Hypothalamus (tissue), 51 donors: Measurements from ENCODE around the gene FUT8.
"Not testable (repeated sequence)": the region's sequence is repeated elsewhere in the genome, so short reads cannot be mapped to it uniquely, and the experiment has no call there.

ENCODE experiments used
- DNase-seq, 51 donors: peaks; one replicate each; lab custom pipeline; 2025; lab: John Stamatoyannopoulos, UW

The FUT8 gene

GRCh38 chr14:65414961-65415589 is 2.5 kb downstream of the FUT8 start:
- DNase-seq = peak in 1 of 51 donors; percentile 33

DNA sequence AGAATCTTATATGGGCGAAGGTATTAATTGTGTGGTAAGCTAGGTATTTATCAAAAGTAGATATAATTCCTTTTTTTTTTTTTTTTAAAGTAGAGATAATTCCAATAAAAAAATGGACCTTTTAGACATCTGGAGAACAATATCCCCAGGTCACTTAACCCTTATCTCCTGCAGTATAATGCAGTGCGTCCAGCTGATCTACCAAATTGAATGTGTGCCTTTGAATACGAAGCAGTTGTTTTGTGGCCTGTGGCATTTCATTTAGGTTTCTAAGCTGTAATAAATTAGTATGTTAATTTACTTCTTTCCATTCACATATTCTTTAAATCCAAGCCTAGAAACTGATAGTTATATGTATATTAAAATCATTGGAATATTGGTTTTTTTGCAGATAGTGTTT is 3.1 kb downstream of the FUT8 start:
- no peak for DNase-seq

- DNase-seq = no peak
These were observed 7.2 kb downstream of the FUT8 start for GRCh38 chr14:65419593-65420252.

DNA sequence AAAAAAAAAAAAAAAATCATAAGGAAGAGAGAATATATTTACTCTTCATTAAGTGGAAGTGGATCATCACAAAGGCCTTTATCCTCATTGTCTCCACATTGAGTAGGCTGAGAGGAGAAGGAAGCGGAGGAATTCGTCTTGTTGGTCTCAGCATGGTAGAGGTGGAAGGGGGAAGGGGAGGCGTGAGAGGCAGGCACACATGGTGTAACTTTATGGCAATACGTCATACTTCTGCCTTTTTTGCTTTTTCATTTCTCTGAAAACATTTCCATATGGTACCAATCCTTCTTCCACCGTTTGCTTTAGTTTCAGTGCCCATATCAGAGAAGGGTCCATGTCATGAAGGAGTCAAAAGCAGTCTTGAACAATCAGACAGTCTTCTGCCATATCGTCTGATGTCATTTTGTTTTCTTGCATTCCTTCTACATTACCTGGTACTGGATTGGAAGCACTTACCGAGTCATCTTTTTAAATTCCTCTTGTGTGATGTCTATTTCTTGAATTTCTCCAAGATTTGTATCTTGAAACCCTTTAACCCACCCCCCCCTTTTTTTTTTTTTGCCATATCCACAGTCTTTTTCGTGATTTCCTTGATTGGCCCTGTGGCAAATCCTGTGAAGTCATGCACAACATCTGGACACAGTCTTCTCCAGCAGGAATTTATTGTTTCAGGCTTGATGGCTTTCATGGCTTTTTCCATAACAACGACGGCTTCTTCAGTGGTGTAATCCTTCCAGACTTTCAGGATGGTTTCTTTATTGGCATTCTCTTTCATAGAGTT is 8.9 kb downstream of the FUT8 start:
- no peak for DNase-seq

DNA sequence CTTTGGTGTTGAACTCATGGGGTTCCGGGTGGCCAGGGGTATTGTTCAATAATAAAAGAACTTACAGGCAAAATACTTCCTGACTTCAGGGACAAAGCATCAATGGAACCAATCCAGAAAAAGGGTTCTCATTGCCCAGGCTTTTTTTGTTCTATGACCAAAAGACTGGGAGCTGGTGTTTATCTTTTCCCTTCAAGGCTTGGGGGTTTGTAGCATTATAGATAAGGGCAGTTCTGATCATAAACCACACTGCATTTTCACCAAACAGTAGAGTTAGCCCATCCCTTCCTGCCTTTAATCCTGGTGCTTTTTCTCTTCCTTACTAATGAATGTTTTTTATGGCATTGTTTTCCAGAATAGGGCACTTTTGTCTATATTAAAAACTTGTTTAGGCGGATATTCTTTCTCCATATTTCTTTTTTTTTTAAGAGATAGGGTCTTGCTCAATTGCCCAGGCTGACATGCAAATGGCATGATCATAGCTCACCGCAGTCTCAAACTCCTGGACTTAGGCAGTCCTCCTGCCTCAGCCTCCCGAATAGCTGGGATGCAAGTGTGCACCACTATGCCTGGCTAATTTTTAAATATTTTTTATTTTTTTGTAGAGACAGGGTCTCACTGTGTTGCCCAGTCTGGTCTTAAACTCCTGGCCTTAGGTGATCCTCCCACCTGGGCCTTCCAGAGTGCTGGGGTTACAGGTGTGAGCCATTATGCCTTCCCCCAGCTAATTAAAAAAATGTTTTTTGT is 9.7 kb downstream of the FUT8 start:
- DNase-seq = no peak

DNA sequence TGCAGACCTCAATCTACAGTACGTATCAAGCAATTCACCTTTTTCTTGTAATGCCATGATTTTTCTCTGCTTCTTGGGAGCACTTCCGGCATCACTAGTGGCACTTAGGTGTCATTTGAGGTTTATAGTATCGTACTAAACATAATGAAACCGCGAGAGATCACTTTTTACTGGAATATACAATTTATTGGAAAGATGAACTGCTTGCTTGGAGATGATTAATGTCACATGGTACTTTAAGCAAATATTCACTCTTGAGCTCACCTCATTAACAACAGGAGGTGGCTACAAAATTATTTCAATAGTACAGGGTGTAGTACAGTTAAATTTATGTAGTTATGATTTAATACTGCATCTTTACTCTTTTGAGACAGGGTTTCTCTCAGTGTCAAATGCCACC is 11.5 kb downstream of the FUT8 start:
- no peak for DNase-seq

- no peak for DNase-seq
These were observed 12.0 kb downstream of the FUT8 start for GRCh38 chr14:65424531-65424930.

- no peak for DNase-seq
These were observed 13.4 kb downstream of the FUT8 start for GRCh38 chr14:65425885-65426284.

GRCh38 chr14:65426902-65427301 is 14.4 kb downstream of the FUT8 start:
- not testable (repeated sequence) for DNase-seq

DNA sequence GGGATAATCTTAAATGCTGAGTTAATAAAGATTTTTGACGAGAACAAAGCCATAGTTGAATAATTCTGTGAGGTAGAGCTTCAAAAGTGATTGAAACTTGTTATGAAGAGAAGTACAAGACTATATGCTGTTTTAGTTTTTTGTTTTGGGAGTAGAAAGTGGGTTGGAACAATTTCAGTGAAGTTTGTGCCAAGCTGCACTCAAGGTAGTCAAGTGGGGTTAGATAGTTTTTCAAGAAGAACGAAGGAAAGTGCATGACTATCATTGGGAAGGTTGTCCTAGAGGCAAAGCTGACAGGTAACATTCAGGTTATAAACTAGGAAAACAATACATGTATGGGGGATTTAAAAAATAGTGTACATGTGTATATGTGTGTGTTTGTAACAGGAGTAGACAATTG is 16.2 kb downstream of the FUT8 start:
- no peak for DNase-seq

DNA sequence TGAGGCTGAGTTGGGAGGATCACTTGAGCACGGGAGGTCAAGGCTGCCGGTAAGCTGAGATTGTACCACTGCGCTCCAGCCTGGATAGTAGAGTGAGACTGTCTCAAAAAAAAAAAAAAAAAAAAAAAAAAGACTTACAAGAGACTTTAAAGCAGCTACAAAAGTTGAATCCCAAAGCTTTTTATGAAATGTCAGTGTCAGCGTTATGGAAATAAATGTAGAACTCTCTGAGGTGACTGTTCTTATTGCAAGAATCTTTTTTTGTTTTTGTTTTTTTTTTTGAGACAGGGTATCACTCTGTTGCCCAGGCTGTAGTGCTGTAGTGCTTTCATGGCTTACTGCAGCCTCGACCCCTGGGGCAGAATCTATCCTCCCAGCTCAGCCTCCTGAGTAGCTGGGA is 17.2 kb downstream of the FUT8 start:
- no peak for DNase-seq

DNA sequence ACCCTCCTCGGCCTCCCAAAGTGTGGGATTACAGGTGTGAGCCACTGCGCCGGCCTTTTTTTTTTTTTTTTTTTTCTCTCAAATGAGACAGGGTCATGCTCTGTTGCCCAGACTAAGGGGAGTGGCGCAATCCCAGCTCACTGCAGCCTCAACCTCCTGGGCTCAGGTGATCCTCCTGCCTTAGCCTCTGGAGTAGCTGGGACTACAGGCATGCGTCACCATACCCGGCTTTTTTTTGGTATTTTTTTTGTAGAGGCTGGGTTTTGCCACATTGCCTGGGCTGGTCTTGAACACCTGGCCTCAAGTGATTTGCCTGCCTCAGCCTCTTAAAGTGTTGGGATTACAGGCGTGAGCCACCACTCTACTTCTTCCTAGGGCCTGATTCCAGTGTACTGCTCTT is 18.7 kb downstream of the FUT8 start:
- DNase-seq = no peak

DNA sequence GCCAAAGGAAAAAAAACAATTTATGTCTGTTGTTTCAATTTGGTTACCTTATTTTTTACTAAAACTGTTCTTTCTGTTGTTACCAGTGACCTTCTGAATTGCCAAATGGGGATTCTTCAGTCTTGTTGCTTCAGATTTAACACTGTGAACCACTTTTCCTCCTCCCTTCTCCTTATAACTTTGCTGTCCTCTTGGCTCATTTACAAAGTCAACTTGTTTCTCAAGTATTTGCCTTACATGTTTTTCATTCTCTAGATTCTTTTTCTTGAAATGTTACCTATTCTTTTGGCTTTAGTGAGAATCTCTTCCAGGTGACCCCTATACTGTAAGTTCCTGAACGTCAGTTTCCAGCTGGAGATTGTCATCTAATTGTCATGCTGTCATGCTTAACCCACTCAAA is 19.4 kb downstream of the FUT8 start:
- DNase-seq = no peak

GRCh38 chr14:65432361-65432948 is 19.9 kb downstream of the FUT8 start:
- no peak for DNase-seq

GRCh38 chr14:65433157-65433556 is 20.6 kb downstream of the FUT8 start:
- no peak for DNase-seq

DNA sequence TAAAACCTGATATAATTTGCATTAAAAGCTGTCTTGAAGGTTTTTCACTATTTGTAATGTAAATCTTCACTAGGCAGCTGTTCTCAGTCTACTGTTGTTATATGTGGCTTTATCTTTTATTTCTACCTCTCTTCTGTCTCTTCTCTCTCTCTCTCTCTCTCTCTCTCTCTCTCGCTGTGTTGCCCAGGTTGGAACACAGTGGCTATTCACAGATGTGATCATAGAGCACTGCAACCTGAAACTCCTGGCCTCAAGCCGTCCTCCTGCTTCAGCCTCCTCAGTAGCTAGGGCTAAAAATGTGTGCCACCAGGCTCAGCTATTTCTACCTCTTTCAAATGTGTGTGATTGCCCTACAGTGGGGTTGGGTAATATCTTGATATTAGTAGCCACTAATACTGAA is 21.1 kb downstream of the FUT8 start:
- DNase-seq = no peak

GRCh38 chr14:65434216-65434850 is 21.8 kb downstream of the FUT8 start:
- DNase-seq = no peak

DNA sequence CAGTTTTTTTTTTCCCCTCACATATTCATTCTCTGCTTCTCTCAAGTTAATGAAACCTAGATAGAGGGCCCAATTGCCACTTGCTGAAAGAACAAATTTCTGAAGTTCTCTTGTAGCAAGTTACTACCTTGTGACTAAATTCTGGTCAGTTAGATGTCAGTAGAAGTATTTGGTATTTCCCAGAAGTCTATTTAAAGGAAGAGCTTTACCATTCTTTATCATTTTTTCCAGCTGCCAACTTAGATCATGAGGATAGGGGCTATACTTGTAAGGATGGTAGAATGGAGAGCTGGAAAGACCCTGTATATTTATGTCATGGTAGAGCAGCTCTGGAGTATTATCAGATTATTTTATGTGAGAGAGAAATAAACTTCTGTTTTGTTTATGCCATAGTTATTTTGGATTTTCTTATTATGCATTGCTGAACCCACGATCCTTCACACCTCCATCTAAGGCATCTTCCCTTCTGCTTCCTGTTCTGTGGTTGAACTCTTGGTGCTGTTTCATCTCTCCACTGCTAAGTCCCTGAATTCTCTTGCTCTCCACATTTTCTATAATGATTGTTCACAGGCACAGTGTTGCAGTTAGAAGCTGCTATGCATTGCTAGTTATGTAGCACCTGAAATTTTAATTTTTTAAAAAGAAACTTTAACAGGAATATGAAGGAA is 25.9 kb downstream of the FUT8 start:
- DNase-seq = no peak

DNA sequence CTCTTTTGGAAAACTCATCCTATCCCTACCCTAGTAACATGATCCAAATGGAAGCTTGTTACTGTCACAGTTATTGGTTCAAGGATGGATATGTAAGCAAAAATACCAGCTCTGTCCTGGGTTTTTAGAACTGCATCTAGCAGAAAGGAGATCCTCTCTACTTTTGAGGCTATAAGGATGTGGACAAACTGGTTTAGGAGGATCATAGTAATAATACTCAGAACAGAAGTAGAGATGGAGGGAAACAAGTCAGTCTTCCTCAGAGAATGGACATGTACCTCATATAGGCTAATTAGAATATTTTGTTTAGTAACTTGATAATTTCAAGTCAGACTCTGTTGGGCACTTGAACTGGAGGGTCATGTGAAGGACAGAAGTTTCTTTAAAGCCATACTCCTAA is 26.6 kb downstream of the FUT8 start:
- DNase-seq = no peak

DNA sequence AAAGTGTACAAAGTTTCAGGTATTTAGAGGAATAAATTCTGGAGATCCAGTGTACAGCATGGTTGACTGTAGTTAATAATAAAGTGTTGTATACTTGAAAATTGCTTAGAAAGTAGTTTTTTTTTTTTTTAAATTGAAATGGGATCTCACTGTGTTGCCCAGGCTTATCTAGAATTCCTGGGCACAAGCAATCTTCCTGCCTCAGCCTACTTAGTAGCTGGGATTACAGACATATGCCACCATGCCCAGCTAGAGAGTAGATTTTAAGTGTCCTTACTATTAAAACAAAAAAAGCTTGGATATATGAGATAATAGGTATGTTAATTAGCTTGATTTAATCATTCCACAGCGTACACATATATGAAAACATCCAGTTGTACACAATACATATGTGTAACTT is 27.7 kb downstream of the FUT8 start:
- no peak for DNase-seq
